Esophagus mucosa (tissue), 1 donor: ENCODE measurements around the gene GAS2L1. TPM values are rescaled to one million over a fixed set of nuclear protein-coding genes. Genes with fewer than 3 reads are reported as not detected.

ENCODE experiments used
- ATAC-seq: fragments of 200-7000 bp; cut with Tn5 transposase; one replicate; pipeline ENCODE4 v1.9.1; 2020
- total RNA-seq: library from RNA; stranded (reverse); gene quantifications from one replicate; pipeline ENCODE4 v1.2.4, GENCODE V29; 2023
- donor health status: DM: yes; HTN: yes; CAD: no.

Gene GAS2L1
- total RNA-seq, 1 donor from 2014 or later, result 27.7 TPM

GRCh38 chr22:29275819-29276565 lies 30.5 kb upstream of the GAS2L1 start:
- no peak for ATAC-seq

DNA sequence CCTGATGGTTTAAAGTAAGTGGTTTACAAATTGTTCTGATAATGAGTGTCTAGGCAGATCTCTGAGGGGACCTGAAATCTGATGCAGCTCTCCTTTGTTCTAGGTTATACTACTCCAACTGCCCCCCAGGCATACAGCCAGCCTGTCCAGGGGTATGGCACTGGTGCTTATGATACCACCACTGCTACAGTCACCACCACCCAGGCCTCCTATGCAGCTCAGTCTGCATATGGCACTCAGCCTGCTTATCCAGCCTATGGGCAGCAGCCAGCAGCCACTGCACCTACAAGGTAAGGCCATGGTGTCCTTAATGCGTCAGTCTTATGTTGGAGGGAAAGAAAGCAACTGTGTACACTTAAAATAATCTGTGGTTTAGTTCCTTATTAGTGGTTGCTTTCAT lies 28.5 kb upstream of the GAS2L1 start:
- ATAC-seq, result no peak

DNA sequence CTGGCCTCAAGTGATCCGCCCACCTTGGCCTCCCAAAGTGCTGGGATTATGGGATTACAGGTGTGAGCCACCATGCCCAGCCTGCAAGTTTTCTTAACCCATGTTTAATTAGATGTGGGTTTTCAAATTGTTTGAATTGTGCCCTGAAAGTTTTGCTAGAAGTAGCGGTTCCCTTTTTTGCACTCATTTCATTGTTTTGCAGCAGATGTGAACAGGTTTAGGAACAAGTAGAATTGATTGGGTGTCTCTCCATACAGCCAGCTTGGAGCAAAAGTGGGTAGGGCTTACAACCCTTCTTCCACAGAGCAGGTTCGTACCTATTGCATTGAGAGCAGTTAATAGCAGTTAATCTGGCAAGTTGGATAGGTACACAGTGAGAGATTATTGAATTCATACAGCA lies 22.3 kb upstream of the GAS2L1 start:
- ATAC-seq, result no peak

DNA sequence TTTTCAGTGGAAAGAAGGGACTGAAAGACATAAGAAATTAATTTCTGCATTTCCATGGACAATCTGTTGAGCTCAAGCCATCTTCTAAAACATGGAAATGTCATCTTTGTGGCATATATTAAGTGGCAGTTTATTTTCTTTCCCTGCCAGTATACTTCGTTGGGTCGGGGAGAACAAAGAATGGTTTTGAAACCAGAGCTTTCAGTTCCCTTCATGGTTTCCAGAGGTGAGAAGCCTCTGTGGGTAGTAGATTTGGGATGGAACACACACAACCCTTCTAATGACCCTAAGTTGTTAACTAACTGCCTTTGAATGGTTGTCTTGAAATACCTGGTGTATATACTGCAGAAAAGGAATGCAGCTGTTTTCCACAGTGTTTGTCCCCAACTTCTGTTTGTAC lies 17.6 kb upstream of the GAS2L1 start:
- no peak for ATAC-seq

GRCh38 chr22:29290061-29290460 lies 16.4 kb upstream of the GAS2L1 start:
- no peak for ATAC-seq

DNA sequence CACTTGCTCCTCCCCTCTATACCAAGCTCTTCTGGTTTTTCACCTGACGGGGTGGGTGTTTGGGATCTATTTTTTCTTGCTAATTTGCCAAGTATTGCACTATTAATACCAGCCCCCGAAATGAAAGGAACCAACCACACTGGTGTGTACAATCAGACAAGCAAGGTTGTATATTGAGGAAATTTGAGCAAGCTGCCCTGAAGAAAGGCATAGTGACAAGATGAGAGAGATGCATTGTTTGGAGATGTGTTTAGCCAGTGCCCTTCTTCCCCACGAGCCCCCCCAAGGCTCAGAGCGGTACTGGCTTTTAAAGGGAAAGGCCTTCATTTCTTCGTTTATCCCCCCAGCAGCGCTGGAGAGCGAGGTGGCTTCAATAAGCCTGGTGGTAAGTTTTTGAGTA lies 15.2 kb upstream of the GAS2L1 start:
- ATAC-seq, result no peak

DNA sequence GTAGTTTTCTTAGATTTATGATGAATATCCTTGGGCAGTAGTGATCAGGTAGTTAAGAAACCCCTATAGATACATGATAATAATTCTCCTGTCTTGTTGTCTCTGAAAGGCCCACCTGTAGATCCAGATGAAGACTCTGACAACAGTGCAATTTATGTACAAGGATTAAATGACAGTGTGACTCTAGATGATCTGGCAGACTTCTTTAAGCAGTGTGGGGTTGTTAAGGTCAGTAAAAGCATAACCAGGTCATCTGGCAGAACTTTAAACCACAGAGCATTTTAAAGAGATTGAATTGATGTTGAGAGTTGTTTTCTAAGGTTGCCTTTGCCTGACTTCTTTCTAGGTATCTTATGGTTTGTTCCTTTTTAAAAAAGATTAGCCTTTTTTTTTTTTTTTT lies 14.1 kb upstream of the GAS2L1 start:
- no peak for ATAC-seq

GRCh38 chr22:29298641-29299040 lies 7.8 kb upstream of the GAS2L1 start:
- ATAC-seq, result no peak

DNA sequence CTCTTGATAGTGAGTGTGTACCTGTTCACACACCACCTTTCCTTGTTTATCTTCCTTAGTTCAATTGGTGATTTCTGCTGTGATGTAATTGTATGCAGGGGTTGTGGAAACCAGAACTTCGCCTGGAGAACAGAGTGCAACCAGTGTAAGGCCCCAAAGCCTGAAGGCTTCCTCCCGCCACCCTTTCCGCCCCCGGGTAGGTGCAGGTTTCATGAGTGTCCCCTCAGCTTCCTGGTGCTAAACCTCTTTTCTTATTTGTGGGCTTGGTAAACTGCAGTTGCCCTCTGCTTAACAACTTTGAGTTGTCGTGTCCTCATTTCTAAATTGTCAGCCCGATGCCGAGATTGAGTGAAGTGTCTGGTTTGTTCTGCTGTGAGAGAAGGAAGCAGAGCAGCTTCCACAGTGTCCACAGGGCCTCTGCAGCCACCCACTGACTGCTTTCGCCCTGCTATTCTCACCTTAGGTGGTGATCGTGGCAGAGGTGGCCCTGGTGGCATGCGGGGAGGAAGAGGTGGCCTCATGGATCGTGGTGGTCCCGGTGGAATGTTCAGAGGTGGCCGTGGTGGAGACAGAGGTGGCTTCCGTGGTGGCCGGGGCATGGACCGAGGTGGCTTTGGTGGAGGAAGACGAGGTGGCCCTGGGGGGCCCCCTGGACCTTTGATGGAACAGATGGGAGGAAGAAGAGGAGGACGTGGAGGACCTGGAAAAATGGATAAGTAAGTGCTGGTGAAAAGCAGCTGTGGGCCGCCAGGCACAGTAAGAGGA lies 7.1 kb upstream of the GAS2L1 start:
- ATAC-seq, result no peak

- ATAC-seq, result no peak
These were observed 6.0 kb upstream of the GAS2L1 start for GRCh38 chr22:29300467-29300806.

- ATAC-seq, result peak; percentile 1
These were observed 5.4 kb upstream of the GAS2L1 start for GRCh38 chr22:29300807-29301601.

- no peak for ATAC-seq
These were observed 4.6 kb upstream of the GAS2L1 start for GRCh38 chr22:29301716-29302401.

DNA sequence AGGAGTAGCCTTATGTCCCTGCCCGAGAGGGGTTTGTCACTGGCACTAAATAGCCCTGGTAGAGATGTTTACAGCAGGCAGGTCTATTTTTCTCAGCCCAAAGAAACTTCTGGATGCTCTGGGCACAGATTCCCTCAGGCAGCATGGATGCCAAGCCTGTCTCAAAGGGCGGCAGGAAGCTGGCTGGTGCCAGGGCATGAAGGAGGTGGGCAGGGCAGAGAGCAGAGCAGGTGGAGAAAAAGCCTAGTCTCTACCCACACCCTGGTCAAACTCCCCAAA lies 4.1 kb upstream of the GAS2L1 start:
- ATAC-seq, result no peak

GRCh38 chr22:29302681-29303465 lies 3.6 kb upstream of the GAS2L1 start:
- ATAC-seq, result no peak

GRCh38 chr22:29305836-29306174 lies 645 bp upstream of the GAS2L1 start:
- no peak for ATAC-seq

DNA sequence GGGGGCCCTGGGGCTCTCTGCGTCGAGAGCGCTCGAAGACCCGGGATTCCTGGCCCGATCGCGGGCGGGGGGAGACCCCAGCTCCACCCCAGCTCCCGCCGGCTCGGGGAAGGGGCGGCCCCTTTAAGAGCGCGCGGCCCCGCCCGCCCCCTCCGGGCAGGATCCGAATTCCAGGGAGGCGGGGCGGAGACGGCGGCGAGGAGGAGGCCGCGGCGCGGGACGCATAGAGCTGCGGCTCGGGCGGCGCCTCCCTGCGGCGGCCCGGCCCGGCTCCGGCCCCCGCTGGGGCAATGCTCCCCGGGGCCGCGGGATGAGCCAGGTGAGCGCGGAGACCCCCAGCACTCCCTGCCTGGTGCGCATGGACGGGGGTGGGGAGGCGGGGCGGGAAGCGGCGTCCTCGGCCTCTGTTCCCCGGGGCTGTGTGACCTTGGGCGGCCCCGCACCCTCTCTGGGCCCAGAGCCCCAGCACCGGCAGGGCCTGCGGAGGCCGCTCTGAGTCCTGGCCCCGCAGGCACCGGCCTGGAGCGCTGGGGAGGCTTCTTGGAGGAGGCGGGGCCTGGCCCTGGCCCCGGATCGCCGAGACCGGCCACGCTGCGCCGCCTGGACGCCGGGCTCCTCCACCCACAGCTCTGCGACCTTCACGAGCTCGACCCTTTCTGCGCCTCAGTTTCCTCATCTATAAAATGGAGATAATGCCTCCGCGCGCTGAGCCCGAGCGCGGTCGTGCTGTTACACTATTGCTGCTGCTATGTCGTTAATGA lies 565 bp downstream of the GAS2L1 start:
- ATAC-seq, result peak; percentile 46

DNA sequence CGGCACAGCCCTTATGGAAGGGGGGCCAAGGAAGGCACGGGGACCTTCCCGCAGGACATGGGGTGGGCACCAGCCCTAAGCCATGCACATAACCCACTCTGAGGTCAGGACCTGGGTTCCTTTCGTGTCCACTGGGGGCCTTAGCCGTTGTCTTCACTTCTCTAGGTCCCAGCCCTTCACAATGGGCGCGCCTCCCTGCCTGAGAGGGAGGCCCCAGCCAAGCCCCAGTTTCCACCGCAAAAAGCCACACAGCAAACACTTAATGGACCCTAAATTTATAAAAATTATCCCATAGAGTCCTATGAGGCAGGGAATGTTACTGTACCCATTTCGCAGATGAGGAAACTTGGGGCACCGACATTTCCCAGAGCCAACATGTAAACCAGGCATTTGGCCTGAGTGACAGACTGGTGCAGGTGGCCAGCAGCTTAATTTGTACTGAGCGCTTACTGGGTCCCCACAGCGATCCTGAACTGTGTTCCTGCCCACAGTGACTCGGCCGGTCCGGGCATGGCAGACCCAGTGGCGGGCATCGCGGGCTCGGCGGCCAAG lies 1.2 kb downstream of the GAS2L1 start:
- no peak for ATAC-seq

DNA sequence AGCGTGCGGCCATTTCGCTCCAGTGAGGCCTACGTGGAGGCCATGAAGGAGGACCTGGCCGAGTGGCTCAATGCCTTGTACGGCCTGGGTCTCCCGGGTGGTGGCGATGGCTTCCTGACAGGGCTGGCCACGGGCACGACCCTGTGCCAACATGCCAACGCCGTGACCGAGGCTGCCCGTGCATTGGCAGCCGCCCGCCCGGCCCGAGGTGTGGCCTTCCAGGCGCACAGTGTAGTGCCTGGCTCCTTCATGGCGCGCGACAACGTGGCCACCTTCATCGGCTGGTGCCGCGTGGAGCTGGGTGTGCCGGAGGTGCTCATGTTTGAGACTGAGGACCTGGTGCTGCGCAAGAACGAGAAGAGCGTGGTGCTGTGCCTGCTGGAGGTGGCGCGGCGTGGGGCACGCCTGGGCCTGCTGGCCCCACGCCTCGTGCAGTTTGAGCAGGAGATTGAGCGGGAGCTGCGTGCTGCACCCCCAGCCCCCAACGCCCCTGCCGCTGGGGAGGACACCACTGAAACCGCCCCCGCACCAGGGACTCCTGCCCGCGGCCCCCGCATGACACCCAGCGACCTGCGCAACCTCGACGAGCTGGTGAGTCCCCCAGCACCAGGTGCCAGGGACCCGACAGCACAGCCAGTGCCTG lies 1.8 kb downstream of the GAS2L1 start:
- ATAC-seq, result peak; percentile 32

DNA sequence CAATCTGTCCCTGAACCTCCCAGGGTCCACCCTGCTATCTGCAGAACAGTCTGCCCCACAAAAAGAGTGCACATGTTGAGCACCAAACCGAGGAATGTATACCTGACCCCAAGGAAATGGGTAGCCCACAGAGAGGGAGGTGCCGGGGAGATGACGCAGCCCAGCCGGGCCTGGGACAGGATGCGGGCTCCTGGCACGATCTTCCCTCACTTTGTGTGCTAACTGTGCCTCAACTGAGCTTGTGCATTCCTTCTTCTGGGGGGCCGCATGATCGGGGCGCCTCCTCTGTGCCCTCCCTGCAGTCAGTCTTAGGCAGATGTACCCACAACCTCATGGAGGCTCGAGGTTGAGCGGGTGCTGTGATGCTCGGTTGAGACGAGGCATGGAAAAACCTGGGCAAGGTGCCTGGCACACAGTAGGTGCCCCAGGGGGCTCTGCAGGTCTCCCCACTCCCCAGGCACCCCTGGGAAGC lies 2.4 kb downstream of the GAS2L1 start:
- peak; percentile 2 for ATAC-seq

DNA sequence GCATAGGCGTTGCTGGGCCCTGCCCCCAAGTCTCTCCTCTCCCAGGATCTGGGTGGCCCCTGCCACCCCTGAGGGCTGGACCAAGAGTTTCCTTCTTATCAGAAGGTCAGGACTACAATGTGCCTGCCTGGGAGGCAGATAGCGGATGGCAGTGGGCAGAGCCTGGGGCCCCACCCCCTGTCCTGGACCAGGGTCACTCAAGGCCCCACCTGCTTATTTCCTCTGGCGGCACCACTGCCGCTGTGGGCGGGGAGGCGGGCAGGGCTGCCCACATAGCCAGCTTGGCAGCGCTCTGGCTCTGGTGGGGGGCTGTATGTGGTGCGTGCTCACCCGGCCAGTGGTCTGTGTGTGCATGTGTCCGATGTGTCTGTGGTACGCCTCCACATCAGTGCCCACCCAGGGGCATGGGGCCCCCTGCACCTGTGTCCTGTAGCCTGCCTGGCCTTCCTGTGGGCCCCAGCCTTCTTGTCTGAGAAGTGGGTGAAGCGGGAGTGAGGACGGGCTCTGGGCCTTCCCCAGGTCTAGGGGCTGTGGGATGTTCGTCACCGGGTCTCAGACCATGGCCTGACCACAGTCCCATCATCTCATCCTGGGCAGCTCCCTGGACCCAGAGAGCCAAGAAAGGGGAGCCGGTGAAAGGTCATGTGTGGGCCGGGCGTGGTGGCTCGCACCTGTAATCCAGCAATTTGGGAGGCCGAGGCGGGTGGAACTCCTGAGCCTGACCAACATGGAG lies 3.0 kb downstream of the GAS2L1 start:
- no peak for ATAC-seq
